Activated CD4-positive, alpha-beta memory T cell treated with anti-CD3 and anti-CD28 coated beads for 36 hours (primary cell): ENCODE data around the gene BMPR1B. TPM values are rescaled to one million over a fixed set of nuclear protein-coding genes. Genes with fewer than 3 reads are reported as not detected.

Experiments
- CTCF ChIA-PET: fragments of 350-600 bp; sonication (Branson Sonifier 250); formaldehyde crosslinking; loops from one replicate; lab custom pipeline; 2021; ENCODE audit warnings: antibody characterized with exemption, inconsistent platforms; lab: Charles Lee
- POLR2A ChIA-PET: fragments of 350-600 bp; sonication (Branson Sonifier 250); formaldehyde crosslinking; loops from one replicate; lab custom pipeline; 2021; ENCODE audit warnings: antibody characterized with exemption; lab: Charles Lee
- DNase-seq: peaks from one replicate; pipeline ENCODE4 v3.0.0-alpha.2; 2020
- H3K27ac Mint-ChIP-seq: one replicate; pipeline ENCODE4 v1.8.0; 2021; ENCODE audit warnings: mixed read lengths
- H3K27me3 Mint-ChIP-seq: one replicate; pipeline ENCODE4 v1.8.0; 2021; ENCODE audit warnings: mixed read lengths
- H3K36me3 Mint-ChIP-seq: one replicate; pipeline ENCODE4 v1.8.0; 2021; ENCODE audit warnings: mixed read lengths
- H3K4me1 Mint-ChIP-seq: one replicate; pipeline ENCODE4 v1.8.0; 2021; ENCODE audit warnings: low read depth, mixed read lengths
- H3K4me3 Mint-ChIP-seq: one replicate; pipeline ENCODE4 v1.8.0; 2021; ENCODE audit warnings: mild to moderate bottlenecking, mixed read lengths
- H3K9me3 Mint-ChIP-seq: one replicate; pipeline ENCODE4 v1.8.0; 2021; ENCODE audit warnings: mixed read lengths
- intact Hi-C: fragments of 100-400 bp; cut with micrococcal nuclease; formaldehyde crosslinking; loops from one replicate; pipeline ENCODE4 v1.15.1; 2023
- total RNA-seq, 2 experiments: library from RNA; stranded (reverse); gene quantifications; one replicate each; pipeline ENCODE4 v1.2.3, GENCODE V29; 2021

Gene BMPR1B
- total RNA-seq, 2 experiments from 2014 or later: not detected

GRCh38 chr4:94995684-94996394 lies 238.1 kb downstream of the BMPR1B start:
- intact Hi-C loops: no loop called here

GRCh38 chr4:95000076-95000648 lies 242.4 kb downstream of the BMPR1B start:
- Mint-ChIP-seq H3K27ac (no peak overlapping the region), H3K36me3 (no peaks in the 10 kb centered on the region), H3K27me3 (no peaks in the 10 kb centered on the region), H3K9me3 (no peaks in the 10 kb centered on the region), H3K4me1 (peaks cover 7% of the 10 kb centered on the region), H3K4me3 (no peak overlapping the region)
- intact Hi-C loops: no loop called here
- CTCF ChIA-PET: interaction anchor here (0.6 kb wide), 1 partner anchor 519 kb away, joined by 3 read pairs; no protein-coding TSS in a partner anchor
- POLR2A ChIA-PET: no interaction called here
- no peak for DNase-seq

More at GRCh38 chr4:94995684-94996394, 238.1 kb downstream of the BMPR1B start:
- Mint-ChIP-seq H3K27ac (no peak overlapping the region), H3K4me3 (no peak overlapping the region), H3K4me1 (peaks cover 7% of the 10 kb centered on the region), H3K36me3 (no peaks in the 10 kb centered on the region), H3K9me3 (no peaks in the 10 kb centered on the region), H3K27me3 (no peaks in the 10 kb centered on the region)
- ChIA-PET POLR2A (no interaction called here), CTCF (no interaction called here)
- no peak for DNase-seq

GRCh38 chr4:95004912-95005311 lies 247.2 kb downstream of the BMPR1B start:
- Mint-ChIP-seq H3K4me3 (no peak overlapping the region), H3K27me3 (no peaks in the 10 kb centered on the region), H3K27ac (no peak overlapping the region), H3K36me3 (no peaks in the 10 kb centered on the region), H3K9me3 (no peaks in the 10 kb centered on the region), H3K4me1 (no peaks in the 10 kb centered on the region)
- CTCF ChIA-PET: no interaction called here
- intact Hi-C loops: no loop called here
- POLR2A ChIA-PET: no interaction called here
- DNase-seq: no peak

- POLR2A ChIA-PET: no interaction called here
- Mint-ChIP-seq H3K27me3 (peaks cover 3% of the 10 kb centered on the region), H3K9me3 (no peaks in the 10 kb centered on the region), H3K4me1 (no peaks in the 10 kb centered on the region), H3K36me3 (no peaks in the 10 kb centered on the region), H3K4me3 (no peak overlapping the region), H3K27ac (no peak overlapping the region)
- CTCF ChIA-PET: no interaction called here
- intact Hi-C loops: no loop called here
- DNase-seq: no peak
Measured at GRCh38 chr4:95007998-95008397, 250.2 kb downstream of the BMPR1B start.

DNA sequence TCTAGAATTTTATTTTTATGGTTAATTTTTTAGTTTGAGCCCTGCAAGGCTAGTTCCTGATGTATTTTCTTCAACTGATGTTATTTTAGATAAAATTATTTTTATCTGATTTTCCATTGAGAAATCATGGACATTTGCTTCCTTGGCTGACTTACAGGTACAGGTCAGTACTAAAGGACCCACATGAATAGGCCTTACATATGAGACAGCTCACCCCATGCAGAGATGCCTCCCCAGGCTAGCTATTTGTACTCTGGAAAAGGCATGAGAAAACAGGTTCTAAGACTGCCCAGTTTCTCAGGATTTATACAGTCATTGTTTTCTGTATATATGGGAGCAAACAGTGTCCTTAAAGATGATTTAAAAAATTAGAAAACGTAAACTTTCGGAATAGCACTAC lies 255.5 kb downstream of the BMPR1B start:
- Mint-ChIP-seq H3K4me1 (no peaks in the 10 kb centered on the region), H3K27me3 (peaks cover 3% of the 10 kb centered on the region), H3K4me3 (no peak overlapping the region), H3K36me3 (no peaks in the 10 kb centered on the region), H3K9me3 (no peaks in the 10 kb centered on the region), H3K27ac (no peak overlapping the region)
- no peak for DNase-seq
- ChIA-PET CTCF (no interaction called here), POLR2A (no interaction called here)
- intact Hi-C loops: no loop called here

GRCh38 chr4:95014068-95014467 lies 256.3 kb downstream of the BMPR1B start:
- Mint-ChIP-seq H3K27ac (no peak overlapping the region), H3K9me3 (no peaks in the 10 kb centered on the region), H3K4me1 (no peaks in the 10 kb centered on the region), H3K27me3 (peaks cover 3% of the 10 kb centered on the region), H3K4me3 (no peak overlapping the region), H3K36me3 (no peaks in the 10 kb centered on the region)
- ChIA-PET CTCF (no interaction called here), POLR2A (no interaction called here)
- intact Hi-C loops: no loop called here
- DNase-seq: no peak

- ChIA-PET CTCF (no interaction called here), POLR2A (no interaction called here)
- no peak overlapping the region for H3K4me3 Mint-ChIP-seq
- H3K9me3 Mint-ChIP-seq: no peaks in the 10 kb centered on the region
- no peaks in the 10 kb centered on the region for H3K4me1 Mint-ChIP-seq
- H3K36me3 Mint-ChIP-seq: no peaks in the 10 kb centered on the region
- no peak for DNase-seq
- H3K27ac Mint-ChIP-seq: no peak overlapping the region
- intact Hi-C loops: no loop called here
- H3K27me3 Mint-ChIP-seq: no peaks in the 10 kb centered on the region
Measured at GRCh38 chr4:95017305-95018064, 259.7 kb downstream of the BMPR1B start.

GRCh38 chr4:95018785-95019184 lies 261.0 kb downstream of the BMPR1B start:
- DNase-seq: no peak
- H3K4me3 Mint-ChIP-seq: no peak overlapping the region
- H3K36me3 Mint-ChIP-seq: no peaks in the 10 kb centered on the region
- H3K4me1 Mint-ChIP-seq: no peaks in the 10 kb centered on the region
- ChIA-PET CTCF (no interaction called here), POLR2A (no interaction called here)
- no peaks in the 10 kb centered on the region for H3K9me3 Mint-ChIP-seq
- H3K27me3 Mint-ChIP-seq: no peaks in the 10 kb centered on the region
- intact Hi-C loops: no loop called here
- no peak overlapping the region for H3K27ac Mint-ChIP-seq

DNA sequence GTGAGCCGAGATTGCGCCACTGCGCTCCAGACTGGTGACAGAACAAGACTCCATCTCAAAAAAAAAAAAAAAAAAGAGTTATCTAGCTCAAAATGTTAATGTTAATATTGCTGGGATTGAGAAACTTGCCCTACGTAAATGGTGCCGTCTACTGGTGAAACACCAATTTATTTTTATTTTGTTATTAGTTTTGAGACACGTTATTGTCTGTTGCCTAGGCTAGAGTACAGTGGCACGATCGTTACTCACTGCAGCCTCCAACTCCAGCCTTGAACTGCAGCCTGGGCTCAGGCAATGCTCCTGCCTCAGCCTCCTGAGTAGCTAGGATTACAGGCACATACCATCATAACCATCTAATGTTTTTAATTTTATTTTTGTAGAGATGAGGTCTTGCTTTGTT lies 262.8 kb downstream of the BMPR1B start:
- Mint-ChIP-seq H3K9me3 (no peaks in the 10 kb centered on the region), H3K36me3 (no peaks in the 10 kb centered on the region), H3K4me3 (no peak overlapping the region), H3K27ac (no peak overlapping the region), H3K27me3 (no peaks in the 10 kb centered on the region), H3K4me1 (no peaks in the 10 kb centered on the region)
- ChIA-PET CTCF (no interaction called here), POLR2A (no interaction called here)
- no peak for DNase-seq
- intact Hi-C loops: no loop called here

- no peaks in the 10 kb centered on the region for H3K27me3 Mint-ChIP-seq
- ChIA-PET CTCF (no interaction called here), POLR2A (no interaction called here)
- H3K4me1 Mint-ChIP-seq: no peaks in the 10 kb centered on the region
- no peaks in the 10 kb centered on the region for H3K9me3 Mint-ChIP-seq
- H3K27ac Mint-ChIP-seq: no peak overlapping the region
- DNase-seq: no peak
- intact Hi-C loops: no loop called here
- no peak overlapping the region for H3K4me3 Mint-ChIP-seq
- H3K36me3 Mint-ChIP-seq: no peaks in the 10 kb centered on the region
Measured at GRCh38 chr4:95021099-95021498, 263.3 kb downstream of the BMPR1B start.

DNA sequence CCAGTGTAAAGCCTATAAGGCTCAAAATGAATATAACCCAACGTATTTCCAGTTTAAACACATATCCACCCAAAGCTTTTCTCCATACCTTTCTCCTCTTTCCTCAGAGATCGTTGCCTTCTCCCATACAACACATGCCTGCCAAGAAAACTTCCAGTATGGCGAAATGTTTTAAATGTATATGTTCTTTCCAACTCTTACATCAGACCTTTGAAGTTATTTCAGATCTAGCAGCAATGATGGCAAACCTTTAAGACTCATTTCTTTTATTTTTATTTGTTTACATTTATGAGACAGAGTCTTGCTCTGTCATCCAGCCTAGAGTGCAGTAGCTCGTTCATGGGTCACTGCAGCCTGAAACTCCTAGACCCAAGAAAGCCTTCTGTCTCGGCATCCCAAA lies 265.4 kb downstream of the BMPR1B start:
- Mint-ChIP-seq H3K27me3 (no peaks in the 10 kb centered on the region), H3K4me3 (no peak overlapping the region), H3K9me3 (no peaks in the 10 kb centered on the region), H3K36me3 (no peaks in the 10 kb centered on the region), H3K27ac (no peak overlapping the region), H3K4me1 (no peaks in the 10 kb centered on the region)
- intact Hi-C loops: no loop called here
- CTCF ChIA-PET: interaction anchor here (0.6 kb wide), 1 partner anchor 58 kb away, joined by 4 read pairs; no protein-coding TSS in a partner anchor
- POLR2A ChIA-PET: no interaction called here
- no peak for DNase-seq

DNA sequence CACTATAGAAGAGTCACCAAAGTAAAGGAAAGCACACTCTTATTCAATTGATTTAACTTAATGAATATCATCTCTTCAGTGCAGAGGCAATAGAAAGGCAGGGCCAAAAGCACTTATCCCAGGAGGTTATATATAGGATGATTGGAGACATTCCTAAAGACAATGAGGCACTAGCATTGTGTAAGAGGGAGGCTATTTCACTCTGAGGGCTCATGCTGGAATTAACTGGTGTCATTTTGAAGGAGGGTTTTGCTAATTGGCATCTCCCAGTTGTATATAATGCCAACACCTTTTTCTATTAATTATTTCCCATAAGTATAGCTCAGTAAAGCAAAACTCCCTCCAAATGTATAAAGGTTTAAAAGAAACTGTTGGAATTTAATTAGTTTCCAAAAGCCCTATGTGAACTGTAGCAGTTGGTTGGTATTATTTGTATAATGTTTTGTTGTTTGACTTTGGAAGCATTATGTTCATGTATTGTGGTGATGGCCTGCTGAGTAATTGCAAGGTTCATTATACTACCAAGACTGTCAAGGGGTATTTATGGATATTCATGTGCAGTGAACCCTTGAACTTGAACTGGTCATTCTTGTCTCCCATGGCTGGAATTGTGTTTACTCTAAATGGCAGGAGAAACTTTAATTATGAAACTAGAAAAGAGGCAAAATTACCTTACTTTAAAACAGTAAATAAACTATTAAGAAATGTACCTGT lies 270.3 kb downstream of the BMPR1B start:
- H3K27me3 Mint-ChIP-seq: no peaks in the 10 kb centered on the region
- CTCF ChIA-PET: no interaction called here
- POLR2A ChIA-PET: no interaction called here
- H3K4me1 Mint-ChIP-seq: no peaks in the 10 kb centered on the region
- DNase-seq: no peak
- intact Hi-C loops: no loop called here
- no peak overlapping the region for H3K27ac Mint-ChIP-seq
- H3K36me3 Mint-ChIP-seq: no peaks in the 10 kb centered on the region
- peaks cover 5% of the 10 kb centered on the region for H3K9me3 Mint-ChIP-seq
- no peak overlapping the region for H3K4me3 Mint-ChIP-seq
